WTC11 (cell line): Measurements from ENCODE around the gene HOXB3. TPM values are rescaled to one million over a fixed set of nuclear protein-coding genes. Genes with fewer than 3 reads are reported as not detected.

Experiments used
- ATAC-seq: fragments of 200-7000 bp; cut with Tn5 transposase; 2 replicates; pipeline ENCODE4 v1.10.0; 2021; ENCODE audit warnings: mild to moderate bottlenecking, moderate library complexity
- CTCF ChIA-PET: fragments of 300-600 bp; sonication (Branson Sonifier 250); formaldehyde crosslinking; loops from one replicate; lab custom pipeline; 2021; ENCODE audit warnings: antibody characterized with exemption; lab: Charles Lee
- POLR2A ChIA-PET: fragments of 350-600 bp; sonication (Branson Sonifier 250); formaldehyde crosslinking; loops from one replicate; lab custom pipeline; 2021; ENCODE audit warnings: antibody characterized with exemption; lab: Charles Lee
- DNase-seq: peaks from one replicate; pipeline ENCODE4 v3.0.0; 2021; ENCODE audit warnings: low spot score
- H3K27ac Mint-ChIP-seq: 2 replicates; pipeline ENCODE4 v1.8.0; 2021; ENCODE audit warnings: mixed read lengths
- H3K27me3 Mint-ChIP-seq: 2 replicates; pipeline ENCODE4 v1.8.0; 2021; ENCODE audit warnings: low read depth, mild to moderate bottlenecking, moderate library complexity, mixed read lengths
- H3K36me3 Mint-ChIP-seq: 2 replicates; pipeline ENCODE4 v1.8.0; 2021; ENCODE audit warnings: mixed read lengths
- H3K4me1 Mint-ChIP-seq: 2 replicates; pipeline ENCODE4 v1.8.0; 2022; ENCODE audit warnings: mixed read lengths
- H3K4me3 Mint-ChIP-seq: 2 replicates; pipeline ENCODE4 v1.8.0; 2021; ENCODE audit warnings: mild to moderate bottlenecking, moderate library complexity, mixed read lengths
- H3K9me3 Mint-ChIP-seq: 2 replicates; pipeline ENCODE4 v1.8.0; 2021; ENCODE audit warnings: mixed read lengths
- CREM ChIP-seq: sonication (generic); formaldehyde crosslinking; IDR thresholded peaks from 2 replicates; pipeline ENCODE4 v1.8.1; 2022; ENCODE audit warnings: mild to moderate bottlenecking, missing genetic modification reagents, moderate library complexity
- E2F5 ChIP-seq: sonication (generic); formaldehyde crosslinking; IDR thresholded peaks from 2 replicates; pipeline ENCODE4 v1.8.1; 2022; ENCODE audit warnings: mild to moderate bottlenecking, moderate library complexity, missing genetic modification reagents
- EMX1 ChIP-seq: fragments of 250-450 bp; sonication (Bioruptor Pico); IDR thresholded peaks from 2 replicates; pipeline ENCODE4 v1.8.0; 2021; ENCODE audit warnings: mild to moderate bottlenecking
- ETV6 ChIP-seq: sonication (generic); formaldehyde crosslinking; IDR thresholded peaks from 2 replicates; pipeline ENCODE4 v1.8.1; 2022; ENCODE audit warnings: mild to moderate bottlenecking, missing genetic modification reagents
- FOXJ3 ChIP-seq: sonication (generic); formaldehyde crosslinking; IDR thresholded peaks from 2 replicates; pipeline ENCODE4 v1.9.0; 2021; ENCODE audit warnings: missing genetic modification reagents, mild to moderate bottlenecking, borderline replicate concordance
- FOXP4 ChIP-seq: sonication (generic); formaldehyde crosslinking; IDR thresholded peaks from 2 replicates; pipeline ENCODE4 v1.8.0; 2022; ENCODE audit warnings: mild to moderate bottlenecking, missing genetic modification reagents
- GABPB1 ChIP-seq: sonication (generic); formaldehyde crosslinking; IDR thresholded peaks from 2 replicates; pipeline ENCODE4 v1.8.1; 2023; ENCODE audit warnings: mild to moderate bottlenecking, missing genetic modification reagents
- GTF2I ChIP-seq: fragments of 250-450 bp; sonication (Bioruptor Pico); conservative IDR thresholded peaks from 2 replicates; pipeline ENCODE4 v1.4.0; 2021; ENCODE audit warnings: mild to moderate bottlenecking
- JAZF1 ChIP-seq: fragments of 250-450 bp; sonication (Bioruptor Pico); IDR thresholded peaks from 2 replicates; pipeline ENCODE4 v1.9.0; 2021; ENCODE audit warnings: moderate library complexity, mild to moderate bottlenecking, inconsistent platforms
- MAX ChIP-seq: sonication (generic); formaldehyde crosslinking; IDR thresholded peaks from 2 replicates; pipeline ENCODE4 v1.8.0; 2022; ENCODE audit warnings: mild to moderate bottlenecking, missing genetic modification reagents
- MXD4 ChIP-seq: fragments of 250-450 bp; sonication (Bioruptor Pico); IDR thresholded peaks from 2 replicates; pipeline ENCODE4 v1.8.0; 2021; ENCODE audit warnings: mild to moderate bottlenecking, moderate library complexity, borderline replicate concordance
- NFE2L1 ChIP-seq: sonication (generic); formaldehyde crosslinking; IDR thresholded peaks from 2 replicates; pipeline ENCODE4 v1.8.1; 2023; ENCODE audit warnings: missing genetic modification reagents
- NFYB ChIP-seq: sonication (generic); formaldehyde crosslinking; conservative IDR thresholded peaks from 2 replicates; pipeline ENCODE4 v1.8.0; 2022; ENCODE audit warnings: low read depth, missing genetic modification reagents
- NR1H2 ChIP-seq: sonication (generic); formaldehyde crosslinking; IDR thresholded peaks from 2 replicates; pipeline ENCODE4 v1.9.0; 2021; ENCODE audit warnings: mild to moderate bottlenecking, moderate library complexity, missing genetic modification reagents
- PREB ChIP-seq: sonication (generic); formaldehyde crosslinking; IDR thresholded peaks from 2 replicates; pipeline ENCODE4 v1.8.1; 2022; ENCODE audit warnings: mild to moderate bottlenecking, missing genetic modification reagents, moderate library complexity, borderline replicate concordance
- PRRX2 ChIP-seq: fragments of 250-450 bp; sonication (Bioruptor Pico); IDR thresholded peaks from 2 replicates; pipeline ENCODE4 v1.8.0; 2021; ENCODE audit warnings: mild to moderate bottlenecking
- RELA ChIP-seq: sonication (generic); formaldehyde crosslinking; IDR thresholded peaks from 2 replicates; pipeline ENCODE4 v1.8.1; 2022; ENCODE audit warnings: missing genetic modification reagents, mild to moderate bottlenecking, borderline replicate concordance
- SMAD3 ChIP-seq: sonication (generic); formaldehyde crosslinking; IDR thresholded peaks from 2 replicates; pipeline ENCODE4 v1.8.0; 2022; ENCODE audit warnings: missing genetic modification reagents, mild to moderate bottlenecking, borderline replicate concordance
- ZBTB21 ChIP-seq: sonication (generic); formaldehyde crosslinking; IDR thresholded peaks from 2 replicates; pipeline ENCODE4 v1.8.1; 2023; ENCODE audit warnings: mild to moderate bottlenecking, missing genetic modification reagents, borderline replicate concordance
- ZBTB43 ChIP-seq: sonication (generic); formaldehyde crosslinking; IDR thresholded peaks from 2 replicates; pipeline ENCODE4 v1.8.1; 2023; ENCODE audit warnings: mild to moderate bottlenecking, missing genetic modification reagents
- ZNF263 ChIP-seq: sonication (generic); formaldehyde crosslinking; IDR thresholded peaks from 2 replicates; pipeline ENCODE4 v1.8.1; 2022; ENCODE audit warnings: low read depth, mild to moderate bottlenecking, moderate library complexity, missing genetic modification reagents
- ZNF281 ChIP-seq: sonication (generic); formaldehyde crosslinking; IDR thresholded peaks from 2 replicates; pipeline ENCODE4 v1.8.0; 2023; ENCODE audit warnings: mild to moderate bottlenecking, missing genetic modification reagents
- ZNF423 ChIP-seq: fragments of 250-450 bp; sonication (Bioruptor Pico); IDR thresholded peaks from 2 replicates; pipeline ENCODE4 v2.1.2; 2022; ENCODE audit warnings: mild to moderate bottlenecking, moderate library complexity
- total RNA-seq: library from RNA; stranded (reverse); gene quantifications from 3 replicates; pipeline ENCODE4 v1.2.3, GENCODE V29; 2021

HOXB3 gene
- total RNA-seq, 1 experiment from 2014 or later = 0.09 TPM

- no peak for TF ChIP-seq NFE2L1
- TF ChIP-seq FOXP4 (CRISPR knock-in tag) = no peak
- TF ChIP-seq ZBTB43 (CRISPR knock-in tag) = no peak
- TF ChIP-seq NFYB (CRISPR knock-in tag) = no peak
- no peak for TF ChIP-seq ZBTB21
- no peak for TF ChIP-seq ZNF263 (CRISPR knock-in tag)
- TF ChIP-seq NR1H2 (CRISPR knock-in tag) = no peak
- TF ChIP-seq ETV6 = no peak
Observed at GRCh38 chr17:48514477-48514876, 75.6 kb downstream of the HOXB3 start (continued).

GRCh38 chr17:48513666-48514455 lies 76.2 kb downstream of the HOXB3 start:
- DNase-seq (no peak), ATAC-seq (no peak)
- CTCF ChIA-PET = interaction anchor here (1.0 to 1.2 kb wide), 3 partner anchors 10 to 13 kb away, joined by 3 read pairs; no protein-coding TSS in a partner anchor
- TF ChIP-seq ZNF423 (CRISPR knock-in tag) (no peak), E2F5 (CRISPR knock-in tag) (no peak), FOXP4 (CRISPR knock-in tag) (no peak), GTF2I (CRISPR knock-in tag) (no peak), RELA (no peak), SMAD3 (no peak), FOXJ3 (no peak), EMX1 (no peak), PRRX2 (CRISPR knock-in tag) (no peak), PREB (CRISPR knock-in tag) (no peak), CREM (CRISPR knock-in tag) (no peak), JAZF1 (CRISPR knock-in tag) (no peak), MXD4 (CRISPR knock-in tag) (no peak), MAX (CRISPR knock-in tag) (no peak), ZNF281 (no peak), NFE2L1 (no peak), GABPB1 (CRISPR knock-in tag) (no peak)
- Mint-ChIP-seq H3K4me1 (peaks cover 39% of the 10 kb centered on the region), H3K9me3 (peaks cover 5% of the 10 kb centered on the region), H3K27ac (no peak overlapping the region), H3K27me3 (peaks cover 63% of the 10 kb centered on the region), H3K4me3 (no peak overlapping the region), H3K36me3 (no peaks in the 10 kb centered on the region)
- POLR2A ChIA-PET = interaction anchor here (0.7 kb wide), 1 partner anchor 186 kb away, joined by 3 read pairs; no protein-coding TSS in a partner anchor
